C4-2B (cell line): Measurements from ENCODE around the gene DDX46.

ENCODE experiments used
- ZFX ChIP-seq: fragments of 450-650 bp; IDR thresholded peaks from 2 replicates; pipeline ENCODE4 v1.6.1; 2017
- TF ChIP-seq, protein P1 (sequence below): fragments of 450-650 bp; conservative IDR thresholded peaks from 2 replicates; pipeline ENCODE4 v1.5.1; 2017; ENCODE audit warnings: mild to moderate bottlenecking

DNA sequence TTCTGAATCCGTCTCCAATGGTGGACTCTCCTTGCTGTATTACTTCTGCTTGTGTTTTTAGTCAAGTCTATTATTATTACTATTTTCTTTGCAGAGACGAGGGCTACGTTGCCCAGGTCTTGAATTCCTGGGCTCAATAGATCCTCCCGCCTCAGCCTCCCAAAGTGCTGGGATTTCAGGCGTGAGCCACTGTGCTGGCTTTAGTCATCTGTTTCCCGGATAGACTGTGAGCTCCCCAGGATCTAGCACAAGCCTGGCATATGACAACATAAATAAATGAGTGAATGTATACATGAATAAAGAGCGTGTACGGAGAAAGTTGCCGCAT, 439 bp upstream of the DDX46 start:
- TF ChIP-seq, protein P1, sequence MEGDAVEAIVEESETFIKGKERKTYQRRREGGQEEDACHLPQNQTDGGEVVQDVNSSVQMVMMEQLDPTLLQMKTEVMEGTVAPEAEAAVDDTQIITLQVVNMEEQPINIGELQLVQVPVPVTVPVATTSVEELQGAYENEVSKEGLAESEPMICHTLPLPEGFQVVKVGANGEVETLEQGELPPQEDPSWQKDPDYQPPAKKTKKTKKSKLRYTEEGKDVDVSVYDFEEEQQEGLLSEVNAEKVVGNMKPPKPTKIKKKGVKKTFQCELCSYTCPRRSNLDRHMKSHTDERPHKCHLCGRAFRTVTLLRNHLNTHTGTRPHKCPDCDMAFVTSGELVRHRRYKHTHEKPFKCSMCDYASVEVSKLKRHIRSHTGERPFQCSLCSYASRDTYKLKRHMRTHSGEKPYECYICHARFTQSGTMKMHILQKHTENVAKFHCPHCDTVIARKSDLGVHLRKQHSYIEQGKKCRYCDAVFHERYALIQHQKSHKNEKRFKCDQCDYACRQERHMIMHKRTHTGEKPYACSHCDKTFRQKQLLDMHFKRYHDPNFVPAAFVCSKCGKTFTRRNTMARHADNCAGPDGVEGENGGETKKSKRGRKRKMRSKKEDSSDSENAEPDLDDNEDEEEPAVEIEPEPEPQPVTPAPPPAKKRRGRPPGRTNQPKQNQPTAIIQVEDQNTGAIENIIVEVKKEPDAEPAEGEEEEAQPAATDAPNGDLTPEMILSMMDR = no peak
- TF ChIP-seq ZFX = no peak
